SKM-1 (cell line): Measurements from ENCODE around the gene MYH3.

Experiments
- DNase-seq: peaks from one replicate; lab custom pipeline; 2025; ENCODE audit not compliant: unreplicated experiment; lab: John Stamatoyannopoulos, UW

MYH3 gene

GRCh38 chr17:10649602-10650001 lies 7.5 kb downstream of the MYH3 start:
- no peak for DNase-seq

DNA sequence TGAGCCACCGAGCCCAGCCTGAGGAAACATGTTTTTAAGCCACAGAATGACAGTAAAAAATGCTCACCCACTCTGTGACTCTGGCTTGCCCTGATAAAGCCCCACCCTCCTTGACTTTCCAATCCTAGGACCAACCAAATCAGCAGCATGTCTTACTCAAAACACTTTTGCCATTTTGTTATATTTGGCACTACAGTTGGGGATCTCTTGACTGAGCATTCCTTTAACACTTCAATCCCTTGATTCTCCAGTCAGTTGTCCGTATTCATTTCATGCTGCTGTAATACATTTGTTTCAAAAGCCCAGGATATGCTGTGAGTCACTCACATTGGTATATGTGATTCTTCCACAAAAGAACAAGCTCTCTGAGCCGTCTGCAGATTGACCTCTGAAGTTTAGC lies 8.2 kb downstream of the MYH3 start:
- DNase-seq = no peak

- no peak for DNase-seq
These were observed 8.7 kb downstream of the MYH3 start for GRCh38 chr17:10648381-10648780.

GRCh38 chr17:10646392-10646990 lies 10.6 kb downstream of the MYH3 start:
- no peak for DNase-seq

DNA sequence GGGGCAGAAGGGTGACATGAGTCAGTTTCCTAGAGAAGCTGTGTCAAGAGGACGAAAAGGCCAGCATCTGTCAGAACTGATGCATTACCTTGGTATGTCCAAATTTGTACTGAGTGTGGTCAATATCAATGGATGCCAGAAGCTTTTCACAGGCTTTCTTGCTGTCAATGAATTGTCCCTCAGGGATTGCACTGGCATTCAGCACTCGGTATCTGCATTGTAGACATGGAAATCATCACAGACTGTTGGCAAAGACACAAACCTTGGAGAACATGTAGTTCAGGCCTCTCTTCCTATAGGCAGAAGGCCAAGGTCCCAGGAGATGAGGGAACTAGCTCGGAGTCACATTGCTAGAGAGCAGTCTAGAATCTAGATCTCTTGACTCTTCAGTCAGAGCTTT lies 16.6 kb downstream of the MYH3 start:
- no peak for DNase-seq

- DNase-seq = no peak
These were observed 19.0 kb downstream of the MYH3 start for GRCh38 chr17:10638151-10638550.

- DNase-seq = no peak
These were observed 21.8 kb downstream of the MYH3 start for GRCh38 chr17:10635290-10635689.

DNA sequence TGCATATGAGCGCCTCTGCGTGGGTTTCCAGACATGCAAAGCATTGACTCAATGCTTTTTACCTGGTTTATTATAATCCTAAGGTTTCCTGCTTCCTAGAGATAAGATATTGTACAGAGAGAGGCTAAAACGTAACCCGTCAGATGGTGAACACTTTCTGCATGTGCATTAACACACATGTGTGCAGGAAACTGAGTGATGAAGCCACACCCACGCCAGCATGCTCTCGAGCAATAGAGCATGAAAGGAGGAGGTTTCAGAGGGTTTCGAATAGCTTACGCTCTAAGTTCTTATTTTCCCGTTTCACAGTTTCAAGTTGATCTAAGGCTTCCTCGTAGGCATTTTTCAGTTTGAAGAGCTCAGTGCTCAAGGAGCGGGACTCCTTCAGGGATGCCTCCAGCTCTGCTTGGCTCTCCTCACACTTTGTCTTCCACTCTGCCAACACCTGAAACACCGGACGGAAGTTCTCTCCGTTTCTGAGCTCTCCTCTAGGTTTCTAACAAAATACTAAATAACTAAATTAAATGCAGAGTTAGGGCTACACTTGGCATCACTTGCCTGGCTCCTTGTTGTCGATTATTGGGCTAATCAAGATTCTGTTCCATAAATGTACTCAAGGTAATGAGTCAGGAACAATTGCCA lies 23.2 kb downstream of the MYH3 start:
- no peak for DNase-seq

DNA sequence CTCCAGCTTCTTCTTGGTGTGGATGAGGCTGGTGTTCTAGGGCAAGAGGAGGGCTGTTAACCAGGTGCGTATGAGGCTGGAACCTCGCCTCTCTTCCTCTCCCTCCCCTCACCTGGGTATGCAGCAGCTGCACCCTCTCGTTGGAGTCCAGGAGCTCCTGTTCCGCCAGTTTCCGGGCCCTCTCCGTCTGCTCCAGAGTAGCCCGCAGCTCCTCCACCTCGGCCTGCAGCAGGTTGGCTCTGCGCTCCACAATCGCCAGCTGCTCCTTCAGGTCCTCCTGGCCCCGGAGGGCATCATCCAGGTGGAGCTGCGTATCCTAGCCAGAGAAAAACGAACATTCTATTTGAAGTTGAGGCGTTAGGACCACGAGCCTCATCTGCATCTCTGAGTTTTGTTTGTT lies 25.4 kb downstream of the MYH3 start:
- DNase-seq = no peak

- no peak for DNase-seq
These were observed 25.9 kb downstream of the MYH3 start for GRCh38 chr17:10631048-10631700.

GRCh38 chr17:10629706-10630105 lies 27.4 kb downstream of the MYH3 start:
- DNase-seq = no peak

GRCh38 chr17:10628756-10629155 lies 28.4 kb downstream of the MYH3 start:
- no peak for DNase-seq

DNA sequence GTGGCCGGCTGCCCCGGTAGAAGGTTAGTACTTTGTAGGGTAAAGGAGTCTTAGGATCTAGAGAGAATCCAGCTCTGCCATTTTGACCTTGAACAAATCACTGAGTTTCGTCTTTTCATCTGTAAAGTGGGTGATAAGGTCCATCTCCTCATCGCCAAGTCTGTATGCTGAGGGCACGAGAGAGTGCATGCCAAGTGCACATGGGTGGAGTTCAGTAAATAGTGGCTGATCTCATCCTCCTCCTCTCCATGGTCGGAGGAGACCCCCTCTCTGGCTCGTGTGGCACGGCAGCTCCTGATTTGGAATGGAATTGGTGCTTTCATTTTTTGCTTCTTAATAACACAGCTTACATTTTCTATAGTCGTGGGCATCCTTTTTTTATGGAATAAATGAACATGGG lies 30.7 kb downstream of the MYH3 start:
- DNase-seq = no peak

DNA sequence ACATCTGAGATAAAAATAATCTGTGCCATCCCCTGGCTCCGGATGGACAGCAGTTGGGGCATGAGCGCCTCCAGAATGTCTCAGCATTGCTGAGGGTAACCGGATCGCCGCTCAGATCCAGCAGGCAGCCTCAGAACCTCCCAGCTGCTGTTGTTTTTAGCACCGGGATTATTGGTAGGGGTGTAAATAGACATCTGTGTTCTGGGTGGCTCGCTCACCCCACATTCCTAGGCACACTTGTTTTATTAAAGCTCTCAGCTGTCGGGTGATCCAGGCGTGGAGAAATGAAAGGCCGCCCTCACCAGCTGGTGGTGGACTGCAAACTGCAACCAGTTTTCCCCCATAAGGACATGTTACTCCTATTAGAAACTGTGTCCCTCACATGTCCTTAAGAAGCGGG lies 32.1 kb downstream of the MYH3 start:
- DNase-seq = no peak

GRCh38 chr17:10623737-10624338 lies 33.3 kb downstream of the MYH3 start:
- DNase-seq = no peak

GRCh38 chr17:10622617-10623485 lies 34.3 kb downstream of the MYH3 start:
- no peak for DNase-seq

- DNase-seq = no peak
These were observed 35.7 kb downstream of the MYH3 start for GRCh38 chr17:10621397-10621796.

GRCh38 chr17:10620823-10621222 lies 36.3 kb downstream of the MYH3 start:
- no peak for DNase-seq

- no peak for DNase-seq
These were observed 38.9 kb downstream of the MYH3 start for GRCh38 chr17:10618202-10618635.

- DNase-seq = no peak
These were observed 40.0 kb downstream of the MYH3 start for GRCh38 chr17:10617120-10617505.

DNA sequence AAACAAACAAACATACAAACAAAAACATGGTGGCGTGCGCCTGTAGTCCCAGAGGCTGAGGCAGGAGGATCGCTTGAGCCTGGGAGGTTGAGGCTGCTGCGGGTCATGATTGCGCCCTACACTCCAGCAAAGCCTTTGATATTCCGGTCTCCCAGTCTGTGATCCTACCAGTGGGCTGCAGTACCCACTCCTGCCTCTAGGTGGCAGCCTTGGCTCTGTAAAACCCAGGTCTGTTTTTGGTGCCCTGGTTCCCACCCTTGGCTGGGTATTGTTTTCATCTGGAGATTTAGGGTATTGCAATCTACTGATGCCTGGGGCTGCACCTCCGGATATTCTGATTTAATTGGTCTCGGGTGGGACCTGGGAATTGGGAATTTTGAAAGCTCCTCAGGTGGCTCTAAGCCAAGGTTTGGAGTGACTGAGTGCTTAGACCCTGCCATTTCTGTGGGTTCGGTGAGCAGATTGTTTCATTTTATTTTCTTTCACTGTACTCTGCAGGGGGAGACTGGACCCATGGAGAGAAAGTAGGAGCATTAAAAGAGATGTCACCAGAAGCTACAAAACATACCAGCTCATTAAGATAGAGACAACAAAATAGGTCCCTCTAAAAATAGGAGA lies 40.5 kb downstream of the MYH3 start:
- DNase-seq = no peak
